Panc1 (cell line): ENCODE data around the gene DOCK4. TPM values are rescaled to one million over a fixed set of nuclear protein-coding genes. Genes with fewer than 3 reads are reported as not detected.

Source experiments
- ATAC-seq: fragments of 200-7000 bp; cut with Tn5 transposase; 2 replicates; pipeline ENCODE4 v1.9.1; 2020; ENCODE audit warnings: mild to moderate bottlenecking, moderate library complexity
- BruUV-seq: library from RNA; stranded (reverse); fragments of 400-500 nt; replicated peaks from 2 replicates; lab custom pipeline; 2021; lab: Mats Ljungman, UMichigan
- CTCF ChIA-PET: fragments of 300-600 bp; sonication (Branson Sonifier 250); formaldehyde crosslinking; loops from one replicate; lab custom pipeline; 2022; ENCODE audit warnings: antibody characterized with exemption; lab: Charles Lee
- POLR2A ChIA-PET: fragments of 300-600 bp; sonication (Branson Sonifier 250); formaldehyde crosslinking; loops from one replicate; lab custom pipeline; 2022; ENCODE audit warnings: antibody characterized with exemption; lab: Charles Lee
- DNase-seq: peaks from one replicate; pipeline ENCODE4 v3.0.0-alpha.2; 2010; ENCODE audit warnings: low read depth, low spot score
- H3K27ac ChIP-seq: 2 replicates; pipeline ENCODE4 v1.5.1; 2011; ENCODE audit warnings: mild to moderate bottlenecking, low read length, inconsistent platforms
- H3K27me3 ChIP-seq: fragments of 200-500 bp; sonication (Bioruptor generic); 2 replicates; pipeline ENCODE4 v1.6.0; 2014; ENCODE audit warnings: low read length, inconsistent platforms; ENCODE audit not compliant: control insufficient read depth, insufficient read depth
- H3K36me3 ChIP-seq: fragments of 200-500 bp; sonication (Bioruptor generic); 2 replicates; pipeline ENCODE4 v1.5.1; 2014; ENCODE audit warnings: inconsistent platforms, mild to moderate bottlenecking, low read length, moderate library complexity; ENCODE audit not compliant: control insufficient read depth, insufficient read depth
- H3K4me1 ChIP-seq: 2 replicates; pipeline ENCODE4 v1.5.1; 2011; ENCODE audit warnings: inconsistent platforms, mild to moderate bottlenecking, low read length, moderate library complexity; ENCODE audit not compliant: control insufficient read depth, insufficient read depth
- H3K4me3 ChIP-seq, 2 experiments: 2 replicates each; pipeline ENCODE4 v1.5.1; 2011 to 2012; ENCODE audit warnings: low read depth in 2 of 2, low read length in 2 of 2, mild to moderate bottlenecking in 2 of 2, inconsistent platforms in 1 of 2, moderate library complexity in 1 of 2
- H3K9me3 ChIP-seq: fragments of 200-500 bp; sonication (Bioruptor generic); 2 replicates; pipeline ENCODE4 v1.5.1; 2014; ENCODE audit warnings: low read depth, mild to moderate bottlenecking, inconsistent platforms, low read length, moderate library complexity; ENCODE audit not compliant: control insufficient read depth, insufficient read depth
- POLR2AphosphoS5 ChIP-seq: IDR thresholded peaks from 2 replicates; pipeline ENCODE4 v1.6.1; 2012; ENCODE audit warnings: mild to moderate bottlenecking, low read depth, low read length, moderate library complexity
- SIN3A ChIP-seq: IDR thresholded peaks from 2 replicates; pipeline ENCODE4 v1.6.1; 2012; ENCODE audit warnings: low read depth, mild to moderate bottlenecking, low read length, moderate library complexity, borderline replicate concordance; ENCODE audit not compliant: insufficient read depth
- TCF7L2 ChIP-seq: IDR thresholded peaks from 2 replicates; pipeline ENCODE4 v1.6.1; 2011; ENCODE audit warnings: mild to moderate bottlenecking, low read depth, low read length, inconsistent platforms
- in situ Hi-C: cut with HindIII; loops from 2 replicates; pipeline ENCODE4 v1.10.0; 2016; ENCODE audit warnings: low sequenced_read_pairs, low pct_unique_long_range_greater_than_20kb
- intact Hi-C: fragments of 100-400 bp; cut with micrococcal nuclease; formaldehyde crosslinking; loops from one replicate; pipeline ENCODE4 v1.10.0; 2022; ENCODE audit not compliant: unreplicated experiment
- total RNA-seq: library from RNA; stranded (reverse); gene quantifications from one replicate; pipeline ENCODE4 v1.2.1, GENCODE V29; 2021; ENCODE audit not compliant: unreplicated experiment
- TF ChIP-seq, protein P1 (sequence below), 2 experiments: IDR thresholded peaks; 2 replicates each; pipeline ENCODE4 v1.6.1; 2011 to 2012; ENCODE audit warnings: low read depth in 2 of 2, control low read depth in 1 of 2, low read length in 1 of 2, mild to moderate bottlenecking in 1 of 2, moderate library complexity in 1 of 2; ENCODE audit not compliant: insufficient read depth in 1 of 2
- TF ChIP-seq, protein P2 (sequence below): fragments of 450-650 bp; IDR thresholded peaks from 2 replicates; pipeline ENCODE4 v1.5.1; 2017; ENCODE audit warnings: mild to moderate bottlenecking

DOCK4 gene
- total RNA-seq, 1 experiment from 2014 or later, result 10.8 TPM

DNA sequence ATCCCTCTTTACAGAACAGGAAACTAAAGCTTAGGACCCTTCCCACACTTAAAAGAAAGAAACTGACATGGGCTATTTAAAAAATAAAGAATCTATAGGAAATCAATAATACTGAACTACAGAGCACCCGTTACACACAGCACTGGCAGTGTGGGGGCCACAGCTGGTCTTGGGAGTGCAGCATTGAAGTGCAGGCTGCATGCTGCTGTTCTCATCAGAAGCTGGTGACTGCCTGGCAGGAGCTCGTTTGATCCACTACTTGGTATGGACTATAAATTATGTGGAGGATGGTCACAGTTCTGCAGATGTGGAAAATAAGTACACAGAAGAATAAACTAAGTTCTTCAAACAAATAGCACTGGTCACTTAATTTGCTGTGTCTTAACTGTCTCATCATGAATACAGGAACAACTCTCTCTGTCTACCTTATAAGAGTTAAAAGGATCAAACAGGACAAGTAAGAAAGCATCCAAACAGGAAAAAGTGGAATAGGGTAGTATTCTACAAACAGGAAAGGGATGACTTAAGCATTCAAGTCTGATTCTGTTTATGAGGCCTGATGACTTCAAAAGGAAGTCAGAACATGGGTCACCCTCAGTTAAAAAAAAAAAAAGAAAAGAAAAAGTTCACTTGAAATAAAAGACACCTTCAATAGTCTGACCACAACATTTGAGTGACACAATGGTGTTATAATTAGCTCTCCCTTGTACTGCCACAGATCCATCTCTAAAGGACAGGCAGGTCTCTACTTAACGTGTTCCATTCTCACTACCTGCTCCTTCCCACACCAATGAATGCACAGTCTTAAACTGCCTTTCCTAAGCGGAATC is 21.0 kb downstream of the DOCK4 start:
- Histone ChIP-seq H3K27ac (no peak overlapping the region), H3K4me1 (no peaks in the 10 kb centered on the region), H3K9me3 (no peaks in the 10 kb centered on the region), H3K4me3 (no peak overlapping the region), H3K27me3 (no peaks in the 10 kb centered on the region), H3K36me3 (no peaks in the 10 kb centered on the region)
- TF ChIP-seq, protein P1, sequence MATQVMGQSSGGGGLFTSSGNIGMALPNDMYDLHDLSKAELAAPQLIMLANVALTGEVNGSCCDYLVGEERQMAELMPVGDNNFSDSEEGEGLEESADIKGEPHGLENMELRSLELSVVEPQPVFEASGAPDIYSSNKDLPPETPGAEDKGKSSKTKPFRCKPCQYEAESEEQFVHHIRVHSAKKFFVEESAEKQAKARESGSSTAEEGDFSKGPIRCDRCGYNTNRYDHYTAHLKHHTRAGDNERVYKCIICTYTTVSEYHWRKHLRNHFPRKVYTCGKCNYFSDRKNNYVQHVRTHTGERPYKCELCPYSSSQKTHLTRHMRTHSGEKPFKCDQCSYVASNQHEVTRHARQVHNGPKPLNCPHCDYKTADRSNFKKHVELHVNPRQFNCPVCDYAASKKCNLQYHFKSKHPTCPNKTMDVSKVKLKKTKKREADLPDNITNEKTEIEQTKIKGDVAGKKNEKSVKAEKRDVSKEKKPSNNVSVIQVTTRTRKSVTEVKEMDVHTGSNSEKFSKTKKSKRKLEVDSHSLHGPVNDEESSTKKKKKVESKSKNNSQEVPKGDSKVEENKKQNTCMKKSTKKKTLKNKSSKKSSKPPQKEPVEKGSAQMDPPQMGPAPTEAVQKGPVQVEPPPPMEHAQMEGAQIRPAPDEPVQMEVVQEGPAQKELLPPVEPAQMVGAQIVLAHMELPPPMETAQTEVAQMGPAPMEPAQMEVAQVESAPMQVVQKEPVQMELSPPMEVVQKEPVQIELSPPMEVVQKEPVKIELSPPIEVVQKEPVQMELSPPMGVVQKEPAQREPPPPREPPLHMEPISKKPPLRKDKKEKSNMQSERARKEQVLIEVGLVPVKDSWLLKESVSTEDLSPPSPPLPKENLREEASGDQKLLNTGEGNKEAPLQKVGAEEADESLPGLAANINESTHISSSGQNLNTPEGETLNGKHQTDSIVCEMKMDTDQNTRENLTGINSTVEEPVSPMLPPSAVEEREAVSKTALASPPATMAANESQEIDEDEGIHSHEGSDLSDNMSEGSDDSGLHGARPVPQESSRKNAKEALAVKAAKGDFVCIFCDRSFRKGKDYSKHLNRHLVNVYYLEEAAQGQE (IDR thresholded peaks at IDR 0.05; ENCODE audit: insufficient read depth in 1 of 2, low read depth in 2 of 2, low read length in 1 of 2), result no peak
- TF ChIP-seq SIN3A (no peak), TCF7L2 (no peak), POLR2AphosphoS5 (no peak)
- TF ChIP-seq, protein P2, sequence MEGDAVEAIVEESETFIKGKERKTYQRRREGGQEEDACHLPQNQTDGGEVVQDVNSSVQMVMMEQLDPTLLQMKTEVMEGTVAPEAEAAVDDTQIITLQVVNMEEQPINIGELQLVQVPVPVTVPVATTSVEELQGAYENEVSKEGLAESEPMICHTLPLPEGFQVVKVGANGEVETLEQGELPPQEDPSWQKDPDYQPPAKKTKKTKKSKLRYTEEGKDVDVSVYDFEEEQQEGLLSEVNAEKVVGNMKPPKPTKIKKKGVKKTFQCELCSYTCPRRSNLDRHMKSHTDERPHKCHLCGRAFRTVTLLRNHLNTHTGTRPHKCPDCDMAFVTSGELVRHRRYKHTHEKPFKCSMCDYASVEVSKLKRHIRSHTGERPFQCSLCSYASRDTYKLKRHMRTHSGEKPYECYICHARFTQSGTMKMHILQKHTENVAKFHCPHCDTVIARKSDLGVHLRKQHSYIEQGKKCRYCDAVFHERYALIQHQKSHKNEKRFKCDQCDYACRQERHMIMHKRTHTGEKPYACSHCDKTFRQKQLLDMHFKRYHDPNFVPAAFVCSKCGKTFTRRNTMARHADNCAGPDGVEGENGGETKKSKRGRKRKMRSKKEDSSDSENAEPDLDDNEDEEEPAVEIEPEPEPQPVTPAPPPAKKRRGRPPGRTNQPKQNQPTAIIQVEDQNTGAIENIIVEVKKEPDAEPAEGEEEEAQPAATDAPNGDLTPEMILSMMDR, result no peak
- DNase-seq, result no peak
- intact Hi-C loops (no loop called here), in situ Hi-C loops (no loop called here)
- BruUV-seq, result no TSS peak
- ChIA-PET CTCF (no interaction called here), POLR2A (interaction anchor here (0.7 kb wide), 1 partner anchor 38 kb away, joined by 3 read pairs; no protein-coding TSS in a partner anchor)
- ATAC-seq, result no peak

DNA sequence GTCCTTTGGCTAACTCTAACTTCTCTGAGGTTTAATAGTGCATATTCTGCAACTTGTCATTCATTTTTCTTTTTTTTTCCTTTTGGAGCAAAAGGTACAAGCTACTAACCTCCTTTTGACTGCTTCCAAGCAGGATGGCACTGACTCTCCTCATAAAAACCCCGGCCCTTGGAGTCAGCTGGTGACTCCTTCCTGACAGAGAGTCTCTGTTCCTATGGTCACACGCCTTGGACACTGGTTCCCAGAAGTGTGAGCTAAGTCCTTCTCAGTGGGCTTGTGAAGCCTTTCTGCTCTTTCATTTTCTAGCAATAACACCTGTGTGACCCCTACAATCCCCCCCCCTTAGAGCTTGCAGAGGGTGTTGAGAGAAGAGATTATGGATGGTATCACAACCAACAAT is 21.7 kb downstream of the DOCK4 start:
- H3K4me3 ChIP-seq, result no peak overlapping the region
- intact Hi-C loops, result no loop called here
- no peak for DNase-seq
- ATAC-seq, result no peak
- H3K4me1 ChIP-seq, result no peaks in the 10 kb centered on the region
- no peaks in the 10 kb centered on the region for H3K9me3 ChIP-seq
- POLR2A ChIA-PET, result interaction anchor here (0.7 kb wide), 1 partner anchor 37 kb away, joined by 3 read pairs; no protein-coding TSS in a partner anchor
- in situ Hi-C loops, result no loop called here
- TF ChIP-seq, protein P2, result no peak
- TF ChIP-seq POLR2AphosphoS5, result no peak
- TF ChIP-seq, protein P1 (IDR thresholded peaks at IDR 0.05; ENCODE audit: insufficient read depth in 1 of 2, low read depth in 2 of 2, low read length in 1 of 2), result no peak
- TF ChIP-seq TCF7L2, result no peak
- TF ChIP-seq SIN3A, result no peak
- CTCF ChIA-PET, result no interaction called here
- no peaks in the 10 kb centered on the region for H3K36me3 ChIP-seq
- H3K27ac ChIP-seq, result no peak overlapping the region
- H3K27me3 ChIP-seq, result no peaks in the 10 kb centered on the region
- BruUV-seq, result no TSS peak
